DND-41 (cell line): ENCODE data around the gene CNGA3.

Experiments
- ATAC-seq: fragments of 200-7000 bp; cut with Tn5 transposase; 3 replicates; pipeline ENCODE4 v1.9.1; 2021; ENCODE audit warnings: low read depth; ENCODE audit not compliant: insufficient read depth
- DNase-seq: peaks from one replicate; pipeline ENCODE4 v3.0.0-alpha.2; 2020
- H2AFZ ChIP-seq: 2 replicates; pipeline ENCODE4 v1.6.0; 2012; ENCODE audit warnings: low read depth, low read length
- H3K27ac ChIP-seq: 2 replicates; pipeline ENCODE4 v1.5.1; 2012; ENCODE audit warnings: low read length, inconsistent platforms
- H3K27me3 ChIP-seq: fragments of 200-600 bp; sonication (generic); 2 replicates; pipeline ENCODE4 v1.6.0; 2012; ENCODE audit warnings: low read length, mild to moderate bottlenecking, inconsistent platforms; ENCODE audit not compliant: insufficient read depth, poor library complexity
- H3K36me3 ChIP-seq: 2 replicates; pipeline ENCODE4 v1.5.1; 2012; ENCODE audit warnings: low read length, inconsistent platforms; ENCODE audit not compliant: insufficient read depth
- H3K4me1 ChIP-seq: 2 replicates; pipeline ENCODE4 v1.5.1; 2012; ENCODE audit warnings: mild to moderate bottlenecking, low read length; ENCODE audit not compliant: insufficient read depth
- H3K4me2 ChIP-seq: 2 replicates; pipeline ENCODE4 v1.6.0; 2012; ENCODE audit warnings: mild to moderate bottlenecking, moderate library complexity, low read length, inconsistent platforms; ENCODE audit not compliant: insufficient read depth
- H3K4me3 ChIP-seq, 2 experiments: fragments of 200-600 bp in 1 of 2; shearing (Covaris generic) in 1 of 2; 2 replicates each; pipeline ENCODE4 v1.5.1; 2012 to 2016; ENCODE audit warnings: inconsistent platforms in 2 of 2, low read length in 2 of 2, mild to moderate bottlenecking in 2 of 2, low read depth in 1 of 2, moderate library complexity in 1 of 2
- H3K79me2 ChIP-seq: 2 replicates; pipeline ENCODE4 v1.6.0; 2012; ENCODE audit warnings: low read length, inconsistent platforms; ENCODE audit not compliant: insufficient read depth
- H3K9ac ChIP-seq: 2 replicates; pipeline ENCODE4 v1.6.0; 2012; ENCODE audit warnings: low read depth, mild to moderate bottlenecking, inconsistent platforms, low read length, moderate library complexity
- H3K9me3 ChIP-seq: 2 replicates; pipeline ENCODE4 v1.5.1; 2012; ENCODE audit warnings: low read length, moderate library complexity, mild to moderate bottlenecking, inconsistent platforms; ENCODE audit not compliant: insufficient read depth, severe bottlenecking
- H4K20me1 ChIP-seq: 2 replicates; pipeline ENCODE4 v1.6.0; 2012; ENCODE audit warnings: low read length; ENCODE audit not compliant: insufficient read depth
- CTCF ChIP-seq: IDR thresholded peaks from 2 replicates; pipeline ENCODE4 v1.5.1; 2012; ENCODE audit warnings: borderline replicate concordance, low read length, moderate library complexity, mild to moderate bottlenecking; ENCODE audit not compliant: poor library complexity, severe bottlenecking; ENCODE audit errors: extremely low read depth
- EZH2 ChIP-seq: IDR thresholded peaks from 3 replicates; pipeline ENCODE4 v1.6.1; 2012; ENCODE audit warnings: borderline replicate concordance, low read depth, mild to moderate bottlenecking, moderate library complexity, low read length, inconsistent platforms; ENCODE audit not compliant: severe bottlenecking

The CNGA3 gene

GRCh38 chr2:98343285-98343684 lies 3.0 kb upstream of the CNGA3 start:
- Histone ChIP-seq H3K4me2 (no peak overlapping the region), H3K27ac (no peak overlapping the region), H3K4me1 (no peaks in the 10 kb centered on the region), H2AFZ (no peak overlapping the region), H3K9ac (no peak overlapping the region), H3K79me2 (no peaks in the 10 kb centered on the region), H4K20me1 (no peaks in the 10 kb centered on the region), H3K4me3 (no peak overlapping the region), H3K9me3 (no peaks in the 10 kb centered on the region), H3K27me3 (no peaks in the 10 kb centered on the region), H3K36me3 (no peaks in the 10 kb centered on the region)
- DNase-seq = no peak
- TF ChIP-seq EZH2 (no peak), CTCF (no peak)
- ATAC-seq = no peak

GRCh38 chr2:98347298-98348065 lies 1.2 kb downstream of the CNGA3 start:
- H3K27me3 ChIP-seq = peaks cover 9% of the 10 kb centered on the region
- H4K20me1 ChIP-seq = no peaks in the 10 kb centered on the region
- no peaks in the 10 kb centered on the region for H3K4me1 ChIP-seq
- H3K36me3 ChIP-seq = no peaks in the 10 kb centered on the region
- TF ChIP-seq EZH2 (no peak), CTCF (no peak)
- DNase-seq (no peak), ATAC-seq (no peak)
- no peaks in the 10 kb centered on the region for H3K9me3 ChIP-seq
- no peak overlapping the region for H3K9ac ChIP-seq
- no peaks in the 10 kb centered on the region for H3K79me2 ChIP-seq
- H2AFZ ChIP-seq = no peak overlapping the region
- no peak overlapping the region for H3K4me3 ChIP-seq
- H3K27ac ChIP-seq = no peak overlapping the region
- no peak overlapping the region for H3K4me2 ChIP-seq

- H3K4me2 ChIP-seq = no peak overlapping the region
- H3K9me3 ChIP-seq = no peaks in the 10 kb centered on the region
- no peak overlapping the region for H3K4me3 ChIP-seq
- no peaks in the 10 kb centered on the region for H3K4me1 ChIP-seq
- no peaks in the 10 kb centered on the region for H3K79me2 ChIP-seq
- no peak for TF ChIP-seq EZH2
- TF ChIP-seq CTCF = no peak
- no peaks in the 10 kb centered on the region for H4K20me1 ChIP-seq
- ATAC-seq (no peak), DNase-seq (no peak)
- no peaks in the 10 kb centered on the region for H3K36me3 ChIP-seq
- no peak overlapping the region for H3K27ac ChIP-seq
- no peak overlapping the region for H3K9ac ChIP-seq
- peaks cover 9% of the 10 kb centered on the region for H3K27me3 ChIP-seq
- H2AFZ ChIP-seq = no peak overlapping the region
Observed at GRCh38 chr2:98348066-98348561, 1.9 kb downstream of the CNGA3 start.
